Stomach (tissue), 4 donors: Measurements from ENCODE around the gene IL2.
A peak's percentile ranks its signal among the peaks of the same experiment; 100 is the strongest.

ENCODE experiments used
- CTCF ChIP-seq, 7 experiments: fragments of 450-650 bp in 4 of 7; fragments of 200-600 bp in 3 of 7; sonication (generic) in 3 of 7; IDR thresholded peaks; one replicate each; pipeline ENCODE4 v1.5.1; 2016 to 2019; ENCODE audit warnings: antibody characterized with exemption in 7 of 7, control low read depth in 2 of 7, mild to moderate bottlenecking in 1 of 7
- EP300 ChIP-seq: sonication (generic); formaldehyde crosslinking; IDR thresholded peaks from one replicate; pipeline ENCODE4 v1.6.1; 2017; ENCODE audit warnings: antibody characterized with exemption
- POLR2A ChIP-seq, 4 donors: fragments of 450-650 bp; IDR thresholded peaks; one replicate each; pipeline ENCODE4 v1.6.1; 2016; ENCODE audit warnings: antibody characterized with exemption in 4 of 4, control low read depth in 2 of 4, mild to moderate bottlenecking in 1 of 4, moderate library complexity in 1 of 4
- POLR2AphosphoS5 ChIP-seq, 3 donors: sonication (generic); formaldehyde crosslinking; IDR thresholded peaks; one replicate each; pipeline ENCODE4 v1.6.1; 2016; ENCODE audit warnings: antibody characterized with exemption in 3 of 3

DNA sequence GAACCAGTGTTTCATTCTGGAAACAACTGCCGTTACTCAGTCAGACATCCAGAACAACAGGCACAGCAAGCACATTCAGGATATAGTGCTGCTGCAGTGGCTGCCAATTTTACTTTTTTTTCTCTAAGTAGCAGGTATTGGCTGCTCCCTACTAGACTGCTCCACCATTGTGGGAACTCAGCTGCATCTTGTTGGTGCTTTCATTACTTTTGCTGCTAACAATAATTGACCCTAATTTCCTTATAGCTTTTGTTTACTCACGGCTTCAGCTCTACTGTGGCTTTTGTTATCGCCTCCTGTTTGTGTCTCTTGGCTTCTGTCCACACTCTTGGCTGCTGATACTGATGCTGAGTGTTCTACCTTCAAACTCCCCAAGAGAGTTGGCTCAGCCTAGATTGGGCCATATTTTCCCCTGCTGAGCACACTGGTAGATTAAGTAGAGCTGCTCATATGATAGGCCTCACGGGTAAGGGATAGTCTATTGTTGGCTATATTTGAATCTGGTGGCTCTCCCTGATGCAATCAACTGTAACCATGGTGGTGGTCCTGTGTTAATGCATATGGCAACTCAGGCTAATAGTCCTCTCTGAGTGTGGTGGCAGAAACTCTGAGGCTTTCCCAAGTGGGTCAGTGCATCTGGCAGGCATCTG is 44.5 kb upstream of the IL2 start:
- TF ChIP-seq CTCF (IDR thresholded peaks at IDR 0.05) (no peak), POLR2A (IDR thresholded peaks at IDR 0.05) (no peak), POLR2AphosphoS5 (IDR thresholded peaks at IDR 0.05) (peak in 1 of 3 donors; percentile 67), EP300 (no peak)
